Activated T-cell treated with anti-CD3 and anti-CD28 coated beads for 48 hours (primary cell): ENCODE results near the gene NAB2.
"Not testable (repeated sequence)": the region's sequence is repeated elsewhere in the genome, so short reads cannot be mapped to it uniquely, and the experiment has no call there.

Experiments used
- DNase-seq: peaks from one replicate; pipeline ENCODE4 v3.0.0-alpha.2; 2020; ENCODE audit warnings: low read depth

The NAB2 gene

GRCh38 chr12:57069523-57069922, 19.4 kb upstream of the NAB2 start:
- DNase-seq = no peak

GRCh38 chr12:57072661-57073060, 16.3 kb upstream of the NAB2 start:
- no peak for DNase-seq

GRCh38 chr12:57073566-57074450, 15.1 kb upstream of the NAB2 start:
- DNase-seq = not testable (repeated sequence)

- peak; percentile 90 for DNase-seq
Observed at GRCh38 chr12:57078519-57079404, 10.2 kb upstream of the NAB2 start, which contains the start of gene NEMP1. TSS of gene NEMP1 (minus strand) at chr12:57078791. CDS start at chr12:57078745, 46 bp downstream.

GRCh38 chr12:57079821-57080220, 9.1 kb upstream of the NAB2 start:
- no peak for DNase-seq

GRCh38 chr12:57080855-57081254, 8.1 kb upstream of the NAB2 start:
- no peak for DNase-seq

- DNase-seq = peak; percentile 36
Observed at GRCh38 chr12:57085999-57086492, 2.9 kb upstream of the NAB2 start.

GRCh38 chr12:57086493-57087009, 2.4 kb upstream of the NAB2 start:
- peak; percentile 39 for DNase-seq

- DNase-seq = peak; percentile 90
Observed at GRCh38 chr12:57087010-57087690, 1.8 kb upstream of the NAB2 start.

GRCh38 chr12:57087691-57088353, 1.1 kb upstream of the NAB2 start:
- DNase-seq = peak; percentile 82

GRCh38 chr12:57089271-57090245, 644 bp downstream of the NAB2 start:
- peak; percentile 50 for DNase-seq

GRCh38 chr12:57090490-57090889, 1.6 kb downstream of the NAB2 start:
- no peak for DNase-seq

GRCh38 chr12:57090924-57091637, 2.2 kb downstream of the NAB2 start:
- no peak for DNase-seq

- no peak for DNase-seq
Observed at GRCh38 chr12:57091638-57092528, 3.0 kb downstream of the NAB2 start.

- no peak for DNase-seq
Observed at GRCh38 chr12:57092529-57092862, 3.6 kb downstream of the NAB2 start.

- DNase-seq = no peak
Observed at GRCh38 chr12:57092876-57093414, 4.0 kb downstream of the NAB2 start.

GRCh38 chr12:57093415-57094207, 4.7 kb downstream of the NAB2 start:
- DNase-seq = peak; percentile 65
